CD4-positive, alpha-beta T cell treated with Interferon gamma for 1 hour (primary cell): Measurements from ENCODE around the gene SEMA4C.

Source experiments
- DNase-seq: peaks from one replicate; pipeline ENCODE4 v3.0.0-alpha.2; 2020

SEMA4C gene

GRCh38 chr2:96839293-96839874 lies 30.5 kb downstream of the SEMA4C start:
- DNase-seq = peak; percentile 77

DNA sequence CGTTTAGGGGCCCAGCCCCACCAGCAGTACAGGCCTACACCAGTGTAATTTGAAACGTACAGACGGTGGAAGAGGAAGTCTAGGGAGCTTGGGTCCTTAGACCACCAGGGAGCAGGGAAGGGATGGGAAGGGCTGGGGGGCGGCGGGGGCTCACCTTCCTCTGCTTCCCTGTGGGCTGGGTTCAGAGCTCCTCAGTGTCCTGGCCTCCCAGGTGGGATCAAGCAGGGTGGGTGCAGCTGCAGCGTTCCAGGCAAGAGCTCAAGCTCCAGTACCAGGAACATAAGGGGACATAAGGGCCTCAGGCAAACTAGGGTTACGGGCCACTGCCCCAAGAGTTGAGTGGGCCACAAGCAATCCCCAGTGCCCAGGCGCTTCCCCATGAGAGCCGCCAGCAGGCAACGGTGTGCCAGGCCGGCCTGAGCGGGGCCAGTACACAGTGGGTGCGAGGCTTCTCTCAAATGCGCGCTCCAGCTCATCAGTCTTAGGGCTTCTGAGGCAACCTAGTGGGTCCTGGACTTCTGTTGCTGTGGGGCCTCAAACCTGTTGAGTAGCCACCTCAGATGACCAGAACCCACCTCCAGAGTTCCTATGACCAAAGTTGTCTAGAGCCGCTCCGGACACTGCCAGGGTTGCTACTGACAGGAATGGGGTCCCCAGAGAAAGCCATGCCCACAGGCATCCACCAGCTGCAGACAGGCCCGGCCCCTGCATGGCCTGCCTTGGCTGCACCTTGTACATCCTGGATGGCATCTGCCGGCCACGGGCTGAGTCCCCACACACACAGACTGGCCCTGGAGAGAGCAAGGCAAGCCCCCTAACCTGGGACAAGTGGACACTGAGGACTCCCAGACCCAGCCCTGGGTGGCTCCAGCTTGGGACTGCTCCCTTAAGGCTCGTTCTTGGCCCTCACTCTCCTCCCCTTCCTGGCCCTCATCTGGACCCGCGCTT lies 31.3 kb downstream of the SEMA4C start:
- DNase-seq = no peak

- DNase-seq = no peak
Measured at GRCh38 chr2:96837575-96837974, 32.3 kb downstream of the SEMA4C start.

GRCh38 chr2:96835830-96836229 lies 34.0 kb downstream of the SEMA4C start:
- no peak for DNase-seq

DNA sequence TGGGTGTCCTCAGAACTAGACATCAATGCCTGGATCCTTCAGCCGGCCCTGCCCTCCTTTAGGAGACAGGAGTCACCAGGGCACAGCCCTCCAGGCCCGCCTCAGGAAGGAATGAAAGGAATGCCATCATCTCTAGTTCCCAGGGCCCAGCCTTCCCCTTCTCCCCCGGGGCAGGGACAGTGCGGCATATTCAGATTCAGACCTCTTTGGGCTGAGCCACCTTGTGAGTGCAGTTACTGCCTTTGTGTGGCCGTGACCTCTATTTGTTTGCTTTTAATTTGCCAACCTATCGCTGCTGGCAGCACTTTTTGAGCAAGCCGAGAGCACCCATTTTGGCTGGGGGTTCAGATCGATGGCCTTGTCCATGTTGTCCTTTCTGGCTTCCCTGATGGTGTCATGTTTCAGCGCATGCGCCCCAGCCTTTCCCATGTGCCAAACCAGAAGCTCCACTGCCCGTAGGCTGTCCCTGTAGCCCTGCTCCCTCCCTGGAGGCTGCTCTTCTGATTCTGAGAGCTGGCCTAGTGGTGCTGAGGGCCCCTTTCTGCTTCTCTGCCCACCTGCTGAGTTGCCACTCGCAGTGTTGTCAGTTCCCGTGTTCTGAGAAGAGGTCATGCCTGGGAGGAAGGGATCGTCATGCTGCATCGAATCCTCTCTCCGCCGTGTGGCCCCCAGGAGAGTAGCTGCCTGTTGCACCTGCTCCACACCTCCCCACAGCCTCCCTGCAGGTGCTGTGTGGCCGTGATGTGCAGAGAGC lies 36.9 kb downstream of the SEMA4C start:
- no peak for DNase-seq

- no peak for DNase-seq
Measured at GRCh38 chr2:96832408-96832753, 37.5 kb downstream of the SEMA4C start.

GRCh38 chr2:96831679-96832078 lies 38.2 kb downstream of the SEMA4C start:
- no peak for DNase-seq

DNA sequence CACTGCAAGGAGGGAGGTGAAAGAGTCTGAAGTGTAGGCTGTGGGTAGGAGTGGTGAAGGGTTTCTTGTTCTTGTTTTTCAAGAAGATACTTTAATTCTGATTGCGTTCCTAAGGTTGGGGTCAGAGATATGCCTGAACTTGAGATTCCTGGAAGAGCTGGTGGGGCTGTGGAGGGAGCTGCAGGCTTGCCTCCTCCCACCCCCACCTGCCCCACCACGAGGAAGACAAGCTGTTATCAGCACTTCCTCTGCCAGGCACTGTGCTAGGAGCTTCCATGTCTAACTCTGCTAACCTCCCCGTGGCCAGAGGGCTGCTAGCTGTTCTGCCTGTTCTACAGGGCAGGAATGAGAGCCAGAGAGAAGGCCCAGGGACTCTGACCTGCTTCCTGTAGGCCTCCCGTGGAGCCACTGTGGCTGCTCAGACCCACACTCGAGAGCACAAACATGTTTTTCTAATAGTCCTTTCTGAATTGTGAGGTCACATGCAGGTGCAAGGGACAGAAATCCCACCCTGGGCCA lies 39.8 kb downstream of the SEMA4C start:
- DNase-seq = no peak

DNA sequence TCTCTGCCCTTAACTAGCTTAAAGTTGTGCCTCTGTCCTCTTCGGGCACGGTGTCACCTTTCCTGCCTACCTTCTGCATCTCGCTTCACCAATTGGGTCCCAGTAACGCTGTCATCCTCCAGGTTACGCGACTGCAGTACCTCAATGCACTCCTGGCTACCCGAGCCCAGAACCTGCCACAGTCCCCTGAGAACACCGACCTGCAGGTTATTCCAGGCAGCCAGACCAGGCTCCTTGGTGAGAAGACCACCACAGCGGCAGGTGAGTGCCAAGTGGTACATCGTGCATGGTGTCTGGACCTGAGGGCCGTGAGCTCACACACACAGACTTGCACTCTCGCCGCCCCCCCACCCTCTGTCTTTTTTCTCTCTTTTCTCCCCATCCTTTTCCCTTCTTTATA lies 41.0 kb downstream of the SEMA4C start:
- DNase-seq = no peak

- DNase-seq = no peak
Measured at GRCh38 chr2:96828436-96828835, 41.4 kb downstream of the SEMA4C start.

- no peak for DNase-seq
Measured at GRCh38 chr2:96826546-96827278, 43.2 kb downstream of the SEMA4C start.

- DNase-seq = no peak
Measured at GRCh38 chr2:96825057-96825456, 44.8 kb downstream of the SEMA4C start.

- no peak for DNase-seq
Measured at GRCh38 chr2:96824079-96824870, 45.6 kb downstream of the SEMA4C start.

GRCh38 chr2:96823198-96823597 lies 46.7 kb downstream of the SEMA4C start:
- DNase-seq = no peak

- no peak for DNase-seq
Measured at GRCh38 chr2:96822786-96823185, 47.1 kb downstream of the SEMA4C start.

DNA sequence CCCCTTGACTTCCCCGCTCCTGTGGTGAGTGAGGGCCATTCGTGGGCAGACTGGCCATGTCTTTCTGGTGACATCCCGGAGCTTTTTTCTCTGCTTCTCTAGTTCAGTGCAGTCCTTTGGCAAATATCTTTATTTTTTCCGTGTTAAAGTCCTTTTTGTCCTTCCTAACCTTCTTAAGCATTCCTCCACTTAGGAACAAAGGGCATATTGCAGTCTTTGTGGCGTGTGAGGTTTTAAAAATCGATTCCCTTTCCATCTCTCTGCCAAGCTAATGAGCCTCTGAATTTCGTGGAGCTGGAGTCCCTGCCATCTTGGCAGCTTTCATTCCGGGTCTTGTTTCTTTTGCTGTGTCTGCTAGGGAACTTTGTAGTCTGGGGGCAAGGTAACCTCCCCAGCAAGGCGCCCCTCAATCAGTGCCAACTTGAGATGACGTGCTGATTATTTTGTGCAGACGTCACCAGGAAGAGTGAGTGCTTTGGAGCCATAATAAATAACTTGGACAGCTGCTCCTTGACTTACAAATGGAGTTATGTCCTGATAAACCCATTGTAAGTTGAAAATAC lies 48.7 kb downstream of the SEMA4C start:
- DNase-seq = no peak

DNA sequence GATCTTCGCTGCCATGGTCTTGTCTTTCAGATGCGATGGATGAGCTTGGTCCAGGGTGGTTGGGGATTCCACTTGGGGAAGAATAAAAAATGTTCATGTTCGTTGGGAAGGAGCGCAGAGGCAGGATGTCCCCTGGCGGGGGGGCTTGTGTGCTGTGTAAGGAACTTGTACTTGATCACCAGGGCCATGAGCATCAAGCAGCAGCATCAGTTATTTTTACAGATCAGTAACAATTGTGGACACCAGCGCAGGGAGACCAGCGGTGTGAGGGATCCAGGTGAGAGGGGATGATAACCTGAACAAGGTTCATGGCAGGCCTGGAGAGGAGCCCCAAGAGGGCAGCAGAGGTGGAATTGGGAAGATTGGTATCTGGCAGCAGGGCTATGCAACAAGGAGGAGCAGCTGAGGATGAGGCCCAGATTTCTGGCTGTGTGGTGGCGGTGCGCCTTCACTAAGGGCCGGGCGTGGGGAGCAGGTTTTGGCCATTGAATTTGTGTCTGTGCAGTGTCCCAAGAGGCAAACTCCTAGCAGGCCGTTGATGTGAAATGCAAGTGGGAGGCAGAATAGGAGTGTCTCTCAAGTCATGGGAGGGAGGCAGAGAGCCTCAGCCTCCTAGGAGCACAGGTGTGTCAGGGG lies 49.9 kb downstream of the SEMA4C start:
- no peak for DNase-seq

- no peak for DNase-seq
Measured at GRCh38 chr2:96819128-96819875, 50.6 kb downstream of the SEMA4C start.

GRCh38 chr2:96817882-96818281 lies 52.0 kb downstream of the SEMA4C start:
- no peak for DNase-seq
